ENCODE measurements around the gene SMAD2. TPM values are rescaled to one million over a fixed set of nuclear protein-coding genes. Genes with fewer than 3 reads are reported as not detected.

SMAD2 gene
- total and polyA plus RNA-seq, 9 of the 15 experiments (the other 6 are each of a cell fraction or from before 2014, with no cell fraction given) = 9.2 to 49.6 (median 33.7) TPM

DNA sequence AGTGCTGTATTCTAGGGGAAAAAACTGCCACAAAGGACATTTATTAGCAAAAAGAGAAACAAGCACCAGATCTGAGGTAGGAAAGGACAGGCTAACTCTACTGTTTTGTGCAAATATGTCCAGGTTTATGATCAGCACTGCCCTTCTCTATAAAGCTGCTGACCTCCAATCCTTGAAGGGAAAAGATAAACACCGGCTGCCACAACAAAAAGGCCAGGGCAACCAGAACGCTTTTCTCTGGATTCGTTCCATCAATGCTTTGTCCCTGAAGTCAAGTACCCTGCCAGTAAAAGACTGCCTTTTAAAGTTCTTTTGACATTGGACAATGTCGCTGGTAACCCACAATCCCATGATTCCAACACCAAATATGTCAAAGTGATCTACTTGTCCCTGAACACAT, 21.0 kb downstream of the SMAD2 start (continued):
- TF ChIP-seq RERE (CRISPR knock-in tag; IDR thresholded peaks at IDR 0.05; ENCODE audit: borderline replicate concordance) (no peak), PATZ1 (CRISPR knock-in tag; IDR thresholded peaks at IDR 0.05; ENCODE audit: borderline replicate concordance) (no peak), STAG1 (CRISPR knock-in tag; IDR thresholded peaks at IDR 0.05; ENCODE audit: borderline replicate concordance) (no peak), FOXJ3 (CRISPR knock-in tag; IDR thresholded peaks at IDR 0.05) (no peak), NFYB (IDR thresholded peaks at IDR 0.05; ENCODE audit: extremely low read depth, insufficient read length) (no peak), ZFP91 (CRISPR knock-in tag; IDR thresholded peaks at IDR 0.05) (no peak), TGIF2 (CRISPR knock-in tag; IDR thresholded peaks at IDR 0.05) (no peak), BRCA1 (IDR thresholded peaks at IDR 0.05) (no peak), BRCA1 (CRISPR knock-in tag; IDR thresholded peaks at IDR 0.05) (no peak), GTF3C2 (IDR thresholded peaks at IDR 0.05; ENCODE audit: borderline replicate concordance, extremely low read depth, insufficient read length) (no peak), ZNF274 (IDR thresholded peaks at IDR 0.05; ENCODE audit: borderline replicate concordance, low read depth, low read length) (no peak), TFAP4 (CRISPR knock-in tag; IDR thresholded peaks at IDR 0.05; ENCODE audit: borderline replicate concordance) (no peak)
- TF ChIP-seq, protein P1, sequence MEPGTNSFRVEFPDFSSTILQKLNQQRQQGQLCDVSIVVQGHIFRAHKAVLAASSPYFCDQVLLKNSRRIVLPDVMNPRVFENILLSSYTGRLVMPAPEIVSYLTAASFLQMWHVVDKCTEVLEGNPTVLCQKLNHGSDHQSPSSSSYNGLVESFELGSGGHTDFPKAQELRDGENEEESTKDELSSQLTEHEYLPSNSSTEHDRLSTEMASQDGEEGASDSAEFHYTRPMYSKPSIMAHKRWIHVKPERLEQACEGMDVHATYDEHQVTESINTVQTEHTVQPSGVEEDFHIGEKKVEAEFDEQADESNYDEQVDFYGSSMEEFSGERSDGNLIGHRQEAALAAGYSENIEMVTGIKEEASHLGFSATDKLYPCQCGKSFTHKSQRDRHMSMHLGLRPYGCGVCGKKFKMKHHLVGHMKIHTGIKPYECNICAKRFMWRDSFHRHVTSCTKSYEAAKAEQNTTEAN (CRISPR knock-in tag; IDR thresholded peaks at IDR 0.05) = no peak
